HTR-8/SVneo (cell line): Measurements from ENCODE around the gene CCR7.

Experiments
- DNase-seq: peaks from one replicate; pipeline ENCODE4 v3.0.0; 2011; ENCODE audit warnings: low spot score, mixed read lengths; ENCODE audit not compliant: insufficient read length
- FAIRE-seq: peaks from 2 replicates; lab custom pipeline; 2011; peaks lifted over from hg19 to GRCh38; lab: Jason Lieb, UNC

The CCR7 gene

GRCh38 chr17:40538936-40539705 lies 26.2 kb downstream of the CCR7 start:
- no peak for DNase-seq
- no peak for FAIRE-seq

GRCh38 chr17:40538019-40538935 lies 27.0 kb downstream of the CCR7 start:
- DNase-seq (no peak), FAIRE-seq (no peak)

- peak; percentile 54 for DNase-seq
- FAIRE-seq = no peak
Measured at GRCh38 chr17:40536295-40537171, 28.7 kb downstream of the CCR7 start.

DNA sequence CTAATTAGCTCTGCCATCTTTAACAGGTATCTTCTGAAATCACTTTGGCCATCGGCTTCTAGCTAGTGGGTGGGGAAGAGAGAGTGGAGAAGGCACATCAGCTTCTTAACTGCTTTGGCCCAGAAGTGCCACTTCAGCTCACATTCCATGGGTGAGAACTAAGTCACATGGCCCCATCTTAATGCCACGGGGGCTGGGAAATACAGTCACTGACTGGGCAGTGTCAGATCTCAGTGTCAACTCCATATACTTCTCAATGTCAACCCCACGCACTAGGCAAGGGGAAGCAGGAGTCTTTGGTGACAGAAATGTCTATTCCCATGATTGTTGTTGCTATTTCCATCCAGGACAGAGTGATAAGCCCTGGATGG lies 29.4 kb downstream of the CCR7 start:
- FAIRE-seq = no peak
- no peak for DNase-seq

GRCh38 chr17:40535438-40535837 lies 29.8 kb downstream of the CCR7 start:
- no peak for FAIRE-seq

DNA sequence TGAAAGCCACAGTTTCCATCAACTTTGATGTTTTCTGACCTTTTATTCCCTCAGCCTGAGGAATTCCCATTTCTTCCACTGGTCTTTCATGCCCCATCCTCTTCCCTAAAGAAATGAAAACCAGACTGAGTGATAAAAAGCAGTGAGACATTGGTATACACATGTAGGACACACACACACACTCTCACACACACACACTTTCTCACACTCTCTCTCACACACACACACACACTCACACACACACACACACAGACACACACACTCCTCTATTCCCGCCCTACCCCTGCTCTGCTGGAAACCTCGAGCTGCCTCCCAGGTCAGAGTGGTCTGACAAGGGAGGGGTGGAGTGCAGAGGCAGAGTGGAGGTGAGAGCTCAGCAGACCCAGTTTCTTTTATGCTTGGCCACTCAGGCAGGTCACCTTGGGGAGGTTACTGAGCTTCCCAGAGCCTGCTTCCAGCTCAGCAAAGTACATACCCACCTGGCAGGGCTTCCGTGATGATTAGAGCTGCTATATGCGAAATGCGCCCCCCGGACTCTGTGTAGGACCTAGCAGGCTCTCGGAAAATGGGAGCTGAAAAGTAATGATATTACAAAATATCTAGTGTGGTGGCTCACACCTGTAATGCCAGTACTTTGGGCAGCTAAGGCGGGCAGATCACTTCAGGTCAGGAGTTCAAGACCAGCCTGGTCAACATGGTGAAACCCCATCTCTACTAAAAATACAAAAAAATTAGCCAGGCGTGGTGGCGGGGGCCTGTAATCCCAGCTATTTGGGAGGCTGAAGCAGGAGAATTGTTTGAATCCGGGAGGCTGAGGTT lies 30.7 kb downstream of the CCR7 start:
- no peak for FAIRE-seq
- DNase-seq = no peak

More at GRCh38 chr17:40535438-40535837, 29.8 kb downstream of the CCR7 start:
- DNase-seq = no peak

- DNase-seq = no peak
- no peak for FAIRE-seq
Measured at GRCh38 chr17:40533896-40534295, 31.4 kb downstream of the CCR7 start.

DNA sequence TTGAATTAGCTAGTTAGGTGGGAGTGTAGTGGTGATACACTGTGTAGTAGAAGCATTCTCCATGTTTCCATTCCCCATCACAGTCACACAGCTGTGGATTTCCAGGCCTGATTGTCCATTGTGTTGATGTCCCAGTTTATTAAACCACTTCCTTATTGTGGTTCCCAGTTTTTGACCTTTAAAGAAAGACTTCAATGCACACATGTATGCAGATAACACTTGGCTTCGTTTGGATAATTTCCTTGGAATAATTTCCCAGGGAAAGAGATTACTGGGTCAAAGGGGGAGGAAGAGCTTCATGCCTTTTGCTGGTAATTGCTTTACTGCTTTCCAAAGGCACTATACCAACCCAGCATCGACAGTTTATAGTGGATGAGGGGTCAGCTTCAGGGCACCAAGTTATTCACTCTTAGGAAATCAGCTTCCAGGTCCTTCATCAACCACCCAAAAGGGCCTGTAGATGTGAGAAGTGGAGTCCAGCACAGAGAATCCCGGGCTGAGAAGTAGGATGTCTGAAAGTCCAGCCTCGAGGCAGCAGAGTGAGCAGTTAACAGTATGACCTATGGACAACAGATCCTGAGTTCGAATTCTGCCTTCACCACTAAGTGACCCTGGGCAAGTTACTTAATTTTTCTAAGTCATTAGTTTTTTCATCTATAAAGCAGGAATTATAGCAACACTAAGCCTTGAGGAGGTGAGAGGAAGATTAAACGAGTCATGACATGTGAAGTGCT lies 32.6 kb downstream of the CCR7 start:
- FAIRE-seq (peak; percentile 54), DNase-seq (no peak)

DNA sequence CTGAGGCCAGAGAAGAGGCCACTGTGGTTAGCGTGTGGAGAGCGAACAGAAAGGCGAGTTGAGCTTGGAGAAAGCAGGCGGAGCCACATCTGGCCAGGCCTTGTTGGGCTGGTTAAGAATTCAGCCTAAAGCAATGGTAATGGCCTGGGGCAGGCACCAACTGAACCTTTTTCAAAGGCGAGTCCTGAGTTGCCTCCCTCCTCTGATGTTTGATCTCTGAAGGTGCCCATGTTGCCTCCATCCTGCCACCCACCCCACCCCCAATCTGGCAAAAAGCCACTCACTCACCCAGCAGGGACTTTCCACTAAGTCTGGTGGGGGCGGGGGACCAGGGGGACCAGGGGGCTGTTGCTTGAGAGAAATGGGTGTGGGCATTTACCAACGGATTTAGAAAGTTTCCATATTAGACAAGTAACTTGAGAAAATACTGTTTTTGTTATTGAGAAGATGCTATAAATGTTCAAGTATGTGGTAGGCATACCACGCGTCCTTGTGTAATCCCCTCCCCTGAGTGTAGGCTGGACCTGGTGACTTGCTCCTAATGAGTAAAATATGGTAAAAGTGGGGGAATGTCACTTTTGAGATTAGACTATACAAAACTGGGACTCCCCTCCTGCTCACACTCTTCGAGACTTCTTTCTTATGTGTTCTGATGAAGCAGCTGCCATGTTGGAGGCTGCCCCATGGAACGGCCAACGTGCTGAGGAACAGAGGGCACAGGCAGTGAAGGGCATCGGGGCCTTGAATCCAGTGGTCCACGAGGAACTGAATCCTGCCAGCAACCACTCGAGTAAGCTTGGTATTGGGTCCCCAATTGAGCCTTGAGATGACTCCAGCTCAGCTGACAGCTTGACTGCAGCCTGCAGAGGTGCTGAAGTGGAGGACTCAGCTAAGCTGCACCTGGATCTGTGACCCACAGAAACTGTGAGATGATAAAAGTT lies 34.0 kb downstream of the CCR7 start:
- DNase-seq (no peak), FAIRE-seq (no peak)

- no peak for DNase-seq
- FAIRE-seq = no peak
Measured at GRCh38 chr17:40530531-40530994, 34.7 kb downstream of the CCR7 start.

DNA sequence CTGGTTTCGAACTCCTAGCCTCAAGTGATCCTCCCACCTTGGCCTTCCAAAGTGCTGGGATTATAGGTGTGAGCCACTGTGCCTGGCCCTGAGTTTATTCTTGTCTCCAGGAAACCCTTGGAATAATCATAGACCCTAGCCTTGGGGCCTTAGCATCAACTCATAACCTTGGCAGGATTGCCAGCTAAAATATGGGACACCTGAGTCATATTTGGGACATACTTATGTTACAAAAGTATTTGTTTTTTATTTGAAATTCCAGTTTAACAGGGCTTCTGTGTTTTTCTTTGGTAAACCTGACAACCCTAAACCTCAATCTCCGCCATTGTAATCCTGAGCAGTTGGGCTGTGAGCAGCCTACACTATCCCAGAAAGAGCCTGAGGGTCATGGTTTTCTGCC lies 35.3 kb downstream of the CCR7 start:
- DNase-seq (no peak), FAIRE-seq (no peak)

DNA sequence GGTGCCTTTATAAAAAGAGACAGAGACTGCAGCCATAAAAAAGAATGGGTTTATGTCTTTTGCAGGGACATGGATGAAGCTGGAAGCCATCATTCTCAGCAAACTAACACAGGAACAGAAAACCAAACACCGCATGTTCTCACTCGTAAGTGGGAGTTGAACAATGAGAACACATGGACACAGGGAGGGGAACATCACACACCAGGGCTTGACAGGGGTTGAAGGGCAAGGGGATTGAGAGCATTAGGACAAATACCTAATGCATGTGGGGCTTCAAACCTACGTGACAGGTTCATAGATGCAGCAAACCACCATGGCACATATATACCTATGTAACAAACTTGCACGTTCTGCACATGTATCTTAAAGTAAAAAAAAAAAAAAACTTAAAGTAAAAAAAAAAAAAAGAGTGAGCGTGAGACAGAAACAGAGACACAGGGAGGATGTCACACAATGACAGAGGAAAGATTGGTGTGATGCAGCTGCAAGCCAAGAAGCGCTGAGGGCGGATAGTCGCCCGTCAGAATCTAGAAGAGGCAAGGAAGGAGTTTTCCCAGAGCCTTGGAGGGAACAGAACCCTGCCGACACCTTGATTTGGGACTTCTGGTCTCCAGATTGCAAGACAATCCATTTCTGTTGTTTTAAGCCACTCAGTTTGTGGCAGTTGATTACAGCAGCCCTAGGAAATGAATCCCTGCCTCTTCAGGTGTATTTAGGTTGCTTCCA lies 36.4 kb downstream of the CCR7 start:
- FAIRE-seq (no peak), DNase-seq (no peak)

- FAIRE-seq (no peak), DNase-seq (no peak)
Measured at GRCh38 chr17:40526668-40527067, 38.6 kb downstream of the CCR7 start.

- FAIRE-seq (no peak), DNase-seq (no peak)
Measured at GRCh38 chr17:40525294-40525693, 40.0 kb downstream of the CCR7 start.

DNA sequence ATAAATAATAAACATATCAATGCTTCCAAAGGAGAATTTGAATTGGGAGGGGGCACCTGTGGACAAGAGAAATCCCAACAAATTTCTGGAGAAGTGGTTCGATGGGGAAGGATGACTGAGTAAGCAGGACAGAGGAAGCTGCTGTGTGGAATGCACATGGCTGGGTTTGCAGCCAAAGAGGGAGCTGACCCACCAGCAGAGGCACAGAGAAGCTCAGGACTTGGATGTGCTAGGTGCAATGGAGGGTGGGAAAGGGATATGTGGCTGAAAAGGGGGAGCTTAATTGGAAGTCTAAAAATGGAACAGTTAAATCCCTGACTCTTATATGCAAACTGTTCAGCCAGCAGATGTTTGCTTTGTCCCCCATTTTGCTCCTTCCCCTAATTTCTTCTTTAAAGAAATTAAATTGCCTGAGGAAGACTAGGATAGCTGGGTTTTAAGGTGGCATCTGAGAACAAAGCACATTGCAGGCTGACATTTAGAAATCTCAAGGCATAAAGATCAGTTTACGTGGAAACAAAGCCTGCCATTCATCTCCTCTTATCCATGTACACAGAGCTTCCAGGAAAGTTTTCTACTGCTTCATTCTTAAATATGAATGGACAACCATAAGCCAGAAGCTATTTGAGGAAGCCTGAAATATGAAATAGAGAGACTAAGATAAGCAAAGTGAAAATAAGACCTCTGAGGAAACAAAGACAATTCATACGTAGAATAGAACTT lies 40.9 kb downstream of the CCR7 start:
- DNase-seq (no peak), FAIRE-seq (peak; percentile 46)

DNA sequence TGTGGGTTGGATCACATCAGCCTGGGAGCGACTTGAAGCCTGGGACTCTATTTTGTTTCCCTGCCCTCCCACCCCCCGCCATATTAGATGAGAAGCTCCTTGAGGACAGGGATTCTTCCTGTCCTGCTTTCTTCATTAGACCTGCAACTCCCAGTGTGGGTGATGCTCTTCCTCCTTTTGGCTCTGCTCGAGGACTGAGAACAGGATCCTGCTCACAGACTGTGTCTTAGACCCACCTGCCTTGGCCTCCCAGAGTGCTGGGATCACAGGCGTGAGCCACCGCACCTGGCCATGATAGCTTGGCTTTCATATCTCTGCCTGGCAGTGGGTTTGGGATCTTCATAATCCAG lies 42.3 kb downstream of the CCR7 start:
- no peak for FAIRE-seq
- DNase-seq = no peak
